DND-41 (cell line): ENCODE data around the gene BRF1.
A peak's percentile ranks its signal among the peaks of the same experiment; 100 is the strongest.

Source experiments
- ATAC-seq: fragments of 200-7000 bp; cut with Tn5 transposase; 3 replicates; pipeline ENCODE4 v1.9.1; 2021; ENCODE audit warnings: low read depth; ENCODE audit not compliant: insufficient read depth
- DNase-seq: peaks from one replicate; pipeline ENCODE4 v3.0.0-alpha.2; 2020
- H2AFZ ChIP-seq: 2 replicates; pipeline ENCODE4 v1.6.0; 2012; ENCODE audit warnings: low read depth, low read length
- H3K27ac ChIP-seq: 2 replicates; pipeline ENCODE4 v1.5.1; 2012; ENCODE audit warnings: low read length, inconsistent platforms
- H3K27me3 ChIP-seq: fragments of 200-600 bp; sonication (generic); 2 replicates; pipeline ENCODE4 v1.6.0; 2012; ENCODE audit warnings: low read length, mild to moderate bottlenecking, inconsistent platforms; ENCODE audit not compliant: insufficient read depth, poor library complexity
- H3K36me3 ChIP-seq: 2 replicates; pipeline ENCODE4 v1.5.1; 2012; ENCODE audit warnings: low read length, inconsistent platforms; ENCODE audit not compliant: insufficient read depth
- H3K4me1 ChIP-seq: 2 replicates; pipeline ENCODE4 v1.5.1; 2012; ENCODE audit warnings: mild to moderate bottlenecking, low read length; ENCODE audit not compliant: insufficient read depth
- H3K4me2 ChIP-seq: 2 replicates; pipeline ENCODE4 v1.6.0; 2012; ENCODE audit warnings: mild to moderate bottlenecking, moderate library complexity, low read length, inconsistent platforms; ENCODE audit not compliant: insufficient read depth
- H3K4me3 ChIP-seq, 2 experiments: fragments of 200-600 bp in 1 of 2; shearing (Covaris generic) in 1 of 2; 2 replicates each; pipeline ENCODE4 v1.5.1; 2012 to 2016; ENCODE audit warnings: inconsistent platforms in 2 of 2, low read length in 2 of 2, mild to moderate bottlenecking in 2 of 2, low read depth in 1 of 2, moderate library complexity in 1 of 2
- H3K79me2 ChIP-seq: 2 replicates; pipeline ENCODE4 v1.6.0; 2012; ENCODE audit warnings: low read length, inconsistent platforms; ENCODE audit not compliant: insufficient read depth
- H3K9ac ChIP-seq: 2 replicates; pipeline ENCODE4 v1.6.0; 2012; ENCODE audit warnings: low read depth, mild to moderate bottlenecking, inconsistent platforms, low read length, moderate library complexity
- H3K9me3 ChIP-seq: 2 replicates; pipeline ENCODE4 v1.5.1; 2012; ENCODE audit warnings: low read length, moderate library complexity, mild to moderate bottlenecking, inconsistent platforms; ENCODE audit not compliant: insufficient read depth, severe bottlenecking
- H4K20me1 ChIP-seq: 2 replicates; pipeline ENCODE4 v1.6.0; 2012; ENCODE audit warnings: low read length; ENCODE audit not compliant: insufficient read depth
- CTCF ChIP-seq: IDR thresholded peaks from 2 replicates; pipeline ENCODE4 v1.5.1; 2012; ENCODE audit warnings: borderline replicate concordance, low read length, moderate library complexity, mild to moderate bottlenecking; ENCODE audit not compliant: poor library complexity, severe bottlenecking; ENCODE audit errors: extremely low read depth
- EZH2 ChIP-seq: IDR thresholded peaks from 3 replicates; pipeline ENCODE4 v1.6.1; 2012; ENCODE audit warnings: borderline replicate concordance, low read depth, mild to moderate bottlenecking, moderate library complexity, low read length, inconsistent platforms; ENCODE audit not compliant: severe bottlenecking

The BRF1 gene

GRCh38 chr14:105205673-105206208 lies 95.1 kb downstream of the BRF1 start:
- peak; percentile 25 for ATAC-seq
- Histone ChIP-seq H3K36me3 (peaks cover 11% of the 10 kb centered on the region), H4K20me1 (peaks cover 28% of the 10 kb centered on the region), H3K4me1 (no peaks in the 10 kb centered on the region), H3K4me2 (no peak overlapping the region), H3K79me2 (no peaks in the 10 kb centered on the region), H2AFZ (no peak overlapping the region), H3K27ac (no peak overlapping the region), H3K9me3 (no peaks in the 10 kb centered on the region), H3K27me3 (no peaks in the 10 kb centered on the region), H3K4me3 (no peak overlapping the region), H3K9ac (no peak overlapping the region)
- TF ChIP-seq CTCF (no peak), EZH2 (no peak)
- no peak for DNase-seq

- H3K27ac ChIP-seq, result no peak overlapping the region
- H3K4me1 ChIP-seq, result no peaks in the 10 kb centered on the region
- H3K4me2 ChIP-seq, result no peak overlapping the region
- no peaks in the 10 kb centered on the region for H3K79me2 ChIP-seq
- no peak overlapping the region for H3K4me3 ChIP-seq
- no peak for TF ChIP-seq EZH2
- DNase-seq (no peak), ATAC-seq (peak; percentile 9; the same call in 2 of the 3 replicates)
- H3K9me3 ChIP-seq, result no peaks in the 10 kb centered on the region
- H3K27me3 ChIP-seq, result no peaks in the 10 kb centered on the region
- no peak overlapping the region for H2AFZ ChIP-seq
- H3K9ac ChIP-seq, result no peak overlapping the region
- peaks cover 8% of the 10 kb centered on the region for H3K36me3 ChIP-seq
- H4K20me1 ChIP-seq, result peaks cover 28% of the 10 kb centered on the region
Observed at GRCh38 chr14:105204931-105205672, 95.7 kb downstream of the BRF1 start.

GRCh38 chr14:105204206-105204930 lies 96.4 kb downstream of the BRF1 start:
- DNase-seq (no peak), ATAC-seq (no peak)
- H3K4me1 ChIP-seq, result no peaks in the 10 kb centered on the region
- H2AFZ ChIP-seq, result no peak overlapping the region
- no peak overlapping the region for H3K4me2 ChIP-seq
- no peaks in the 10 kb centered on the region for H3K79me2 ChIP-seq
- H3K4me3 ChIP-seq, result no peak overlapping the region
- 0 out of 2 replicates have a peak, but pooled peaks cover under 1% of the 10 kb centered on the region for H3K36me3 ChIP-seq
- H3K27me3 ChIP-seq, result no peaks in the 10 kb centered on the region
- no peak overlapping the region for H3K27ac ChIP-seq
- H3K9ac ChIP-seq, result no peak overlapping the region
- H3K9me3 ChIP-seq, result no peaks in the 10 kb centered on the region
- peaks cover 28% of the 10 kb centered on the region for H4K20me1 ChIP-seq
- TF ChIP-seq EZH2 (no peak), CTCF (no peak)

- Histone ChIP-seq H2AFZ (no peak overlapping the region), H3K36me3 (no peaks in the 10 kb centered on the region), H3K4me2 (no peak overlapping the region), H3K27ac (no peak overlapping the region), H3K4me3 (no peak overlapping the region), H3K9me3 (no peaks in the 10 kb centered on the region), H3K79me2 (no peaks in the 10 kb centered on the region), H4K20me1 (peaks cover 28% of the 10 kb centered on the region), H3K4me1 (no peaks in the 10 kb centered on the region), H3K9ac (no peak overlapping the region), H3K27me3 (no peaks in the 10 kb centered on the region)
- TF ChIP-seq EZH2 (no peak), CTCF (no peak)
- DNase-seq (no peak), ATAC-seq (no peak)
Observed at GRCh38 chr14:105203701-105204100, 97.1 kb downstream of the BRF1 start.
